Measurements from ENCODE around the gene TBC1D7.

TBC1D7 gene

GRCh38 chr6:13368079-13368730 is 39.9 kb upstream of the TBC1D7 start:
- Histone ChIP-seq H3K27ac (ENCODE audit: low read length) (no peak overlapping the region), H3K9me3 (ENCODE audit: insufficient read depth, low read depth, low read length) (no peaks in the 10 kb centered on the region), H3K36me3 (ENCODE audit: insufficient read depth, low read depth, low read length) (no peaks in the 10 kb centered on the region), H3K27me3 (ENCODE audit: insufficient read depth, low read length) (no peaks in the 10 kb centered on the region), H3K4me3 (ENCODE audit: low read length) (no peak overlapping the region), H3K4me1 (ENCODE audit: insufficient read depth, low read length) (peaks cover 12% of the 10 kb centered on the region), H3K9ac (ENCODE audit: low read depth, low read length) (no peak overlapping the region)

- Histone ChIP-seq H3K4me1 (ENCODE audit: insufficient read depth, low read length) (peaks cover 12% of the 10 kb centered on the region), H3K9ac (ENCODE audit: low read depth, low read length) (no peak overlapping the region), H3K36me3 (ENCODE audit: insufficient read depth, low read depth, low read length) (no peaks in the 10 kb centered on the region), H3K9me3 (ENCODE audit: insufficient read depth, low read depth, low read length) (no peaks in the 10 kb centered on the region), H3K4me3 (ENCODE audit: low read length) (no peak overlapping the region), H3K27me3 (ENCODE audit: insufficient read depth, low read length) (no peaks in the 10 kb centered on the region), H3K27ac (ENCODE audit: low read length) (no peak overlapping the region)
These were observed 39.1 kb upstream of the TBC1D7 start for GRCh38 chr6:13367396-13367795.

GRCh38 chr6:13365320-13365719 is 37.0 kb upstream of the TBC1D7 start:
- Histone ChIP-seq H3K4me1 (ENCODE audit: insufficient read depth, low read length) (peaks cover 12% of the 10 kb centered on the region), H3K27ac (ENCODE audit: low read length) (no peak overlapping the region), H3K4me3 (ENCODE audit: low read length) (no peak overlapping the region), H3K36me3 (ENCODE audit: insufficient read depth, low read depth, low read length) (no peaks in the 10 kb centered on the region), H3K9me3 (ENCODE audit: insufficient read depth, low read depth, low read length) (no peaks in the 10 kb centered on the region), H3K9ac (ENCODE audit: low read depth, low read length) (no peak overlapping the region), H3K27me3 (ENCODE audit: insufficient read depth, low read length) (no peaks in the 10 kb centered on the region)

GRCh38 chr6:13364842-13365241 is 36.5 kb upstream of the TBC1D7 start:
- Histone ChIP-seq H3K27me3 (ENCODE audit: insufficient read depth, low read length) (no peaks in the 10 kb centered on the region), H3K36me3 (ENCODE audit: insufficient read depth, low read depth, low read length) (no peaks in the 10 kb centered on the region), H3K27ac (ENCODE audit: low read length) (no peak overlapping the region), H3K9ac (ENCODE audit: low read depth, low read length) (no peak overlapping the region), H3K4me1 (ENCODE audit: insufficient read depth, low read length) (peaks cover 16% of the 10 kb centered on the region), H3K9me3 (ENCODE audit: insufficient read depth, low read depth, low read length) (no peaks in the 10 kb centered on the region), H3K4me3 (ENCODE audit: low read length) (no peak overlapping the region)

- Histone ChIP-seq H3K4me3 (ENCODE audit: low read length) (no peak overlapping the region), H3K27me3 (ENCODE audit: insufficient read depth, low read length) (no peaks in the 10 kb centered on the region), H3K9ac (ENCODE audit: low read depth, low read length) (no peak overlapping the region), H3K27ac (ENCODE audit: low read length) (no peak overlapping the region), H3K36me3 (ENCODE audit: insufficient read depth, low read depth, low read length) (no peaks in the 10 kb centered on the region), H3K4me1 (ENCODE audit: insufficient read depth, low read length) (peaks cover 11% of the 10 kb centered on the region; the same call in 1 of the 2 replicates), H3K9me3 (ENCODE audit: insufficient read depth, low read depth, low read length) (no peaks in the 10 kb centered on the region)
These were observed 34.1 kb upstream of the TBC1D7 start for GRCh38 chr6:13362412-13362811.

- H3K4me3 ChIP-seq (ENCODE audit: low read length), result no peak overlapping the region
- no peak overlapping the region for H3K9ac ChIP-seq (ENCODE audit: low read depth, low read length)
- no peak overlapping the region for H3K27ac ChIP-seq (ENCODE audit: low read length)
- no peaks in the 10 kb centered on the region for H3K27me3 ChIP-seq (ENCODE audit: insufficient read depth, low read length)
- no peaks in the 10 kb centered on the region for H3K36me3 ChIP-seq (ENCODE audit: insufficient read depth, low read depth, low read length)
- H3K9me3 ChIP-seq (ENCODE audit: insufficient read depth, low read depth, low read length), result no peaks in the 10 kb centered on the region
- H3K4me1 ChIP-seq (ENCODE audit: insufficient read depth, low read length), result peaks cover 20% of the 10 kb centered on the region
These were observed 32.6 kb upstream of the TBC1D7 start for GRCh38 chr6:13360671-13361540.

- Histone ChIP-seq H3K27me3 (ENCODE audit: insufficient read depth, low read length) (no peaks in the 10 kb centered on the region), H3K36me3 (ENCODE audit: insufficient read depth, low read depth, low read length) (no peaks in the 10 kb centered on the region), H3K9me3 (ENCODE audit: insufficient read depth, low read depth, low read length) (no peaks in the 10 kb centered on the region), H3K27ac (ENCODE audit: low read length) (no peak overlapping the region), H3K4me1 (ENCODE audit: insufficient read depth, low read length) (peaks cover 23% of the 10 kb centered on the region), H3K4me3 (ENCODE audit: low read length) (no peak overlapping the region), H3K9ac (ENCODE audit: low read depth, low read length) (no peak overlapping the region)
These were observed 30.9 kb upstream of the TBC1D7 start for GRCh38 chr6:13359287-13359686.

- Histone ChIP-seq H3K4me1 (ENCODE audit: insufficient read depth, low read length) (peaks cover 23% of the 10 kb centered on the region), H3K9ac (ENCODE audit: low read depth, low read length) (no peak overlapping the region), H3K4me3 (ENCODE audit: low read length) (no peak overlapping the region), H3K27ac (ENCODE audit: low read length) (no peak overlapping the region), H3K27me3 (ENCODE audit: insufficient read depth, low read length) (no peaks in the 10 kb centered on the region), H3K36me3 (ENCODE audit: insufficient read depth, low read depth, low read length) (no peaks in the 10 kb centered on the region), H3K9me3 (ENCODE audit: insufficient read depth, low read depth, low read length) (no peaks in the 10 kb centered on the region)
These were observed 30.2 kb upstream of the TBC1D7 start for GRCh38 chr6:13358511-13358910.

GRCh38 chr6:13357551-13358075 is 29.3 kb upstream of the TBC1D7 start:
- Histone ChIP-seq H3K36me3 (ENCODE audit: insufficient read depth, low read depth, low read length) (no peaks in the 10 kb centered on the region), H3K9me3 (ENCODE audit: insufficient read depth, low read depth, low read length) (no peaks in the 10 kb centered on the region), H3K4me3 (ENCODE audit: low read length) (no peak overlapping the region), H3K27me3 (ENCODE audit: insufficient read depth, low read length) (no peaks in the 10 kb centered on the region), H3K4me1 (ENCODE audit: insufficient read depth, low read length) (peaks cover 23% of the 10 kb centered on the region), H3K27ac (ENCODE audit: low read length) (no peak overlapping the region), H3K9ac (ENCODE audit: low read depth, low read length) (no peak overlapping the region)

GRCh38 chr6:13355999-13356785 is 27.9 kb upstream of the TBC1D7 start:
- no peak overlapping the region for H3K27ac ChIP-seq (ENCODE audit: low read length)

GRCh38 chr6:13355043-13355945 is 27.0 kb upstream of the TBC1D7 start:
- Histone ChIP-seq H3K9ac (ENCODE audit: low read depth, low read length) (no peak overlapping the region), H3K4me3 (ENCODE audit: low read length) (no peak overlapping the region), H3K27ac (ENCODE audit: low read length) (no peak overlapping the region), H3K9me3 (ENCODE audit: insufficient read depth, low read depth, low read length) (no peaks in the 10 kb centered on the region), H3K36me3 (ENCODE audit: insufficient read depth, low read depth, low read length) (no peaks in the 10 kb centered on the region), H3K4me1 (ENCODE audit: insufficient read depth, low read length) (peaks cover 27% of the 10 kb centered on the region), H3K27me3 (ENCODE audit: insufficient read depth, low read length) (no peaks in the 10 kb centered on the region)

More at GRCh38 chr6:13355999-13356785, 27.9 kb upstream of the TBC1D7 start:
- no peaks in the 10 kb centered on the region for H3K27me3 ChIP-seq (ENCODE audit: insufficient read depth, low read length)
- no peak overlapping the region for H3K9ac ChIP-seq (ENCODE audit: low read depth, low read length)
- H3K4me3 ChIP-seq (ENCODE audit: low read length), result no peak overlapping the region
- no peaks in the 10 kb centered on the region for H3K36me3 ChIP-seq (ENCODE audit: insufficient read depth, low read depth, low read length)
- H3K4me1 ChIP-seq (ENCODE audit: insufficient read depth, low read length), result peaks cover 23% of the 10 kb centered on the region
- no peaks in the 10 kb centered on the region for H3K9me3 ChIP-seq (ENCODE audit: insufficient read depth, low read depth, low read length)

All from iPS-20b (cell line).